ENCODE data around the gene SPNS1. TPM values are rescaled to one million over a fixed set of nuclear protein-coding genes. Genes with fewer than 3 reads are reported as not detected.

The SPNS1 gene
- total RNA-seq, 1 donor from 2014 or later = 33.4 TPM

GRCh38 chr16:29029168-29029994 is 54.8 kb downstream of the SPNS1 start:
- DNase-seq = peak; percentile 80

- no peak for DNase-seq
Observed at GRCh38 chr16:29030086-29030840, 55.7 kb downstream of the SPNS1 start.

Other genes starting within 250 kb of the SPNS1 start
- 1.9 and 4.9 TPM in 2 replicates for gene NPIPB9, start 223.0 kb upstream of the SPNS1 start, total RNA-seq
- 33.5 and 74.3 TPM in 2 replicates for gene ATXN2L, start 151.8 kb upstream of the SPNS1 start, total RNA-seq
- gene TUFM, start 128.4 kb upstream of the SPNS1 start, total RNA-seq = 127 and 181 TPM in 2 replicates
- gene SH2B1, start 110.9 kb upstream of the SPNS1 start, total RNA-seq = 9.4 and 13.0 TPM in 2 replicates
- gene ATP2A1, start 96.3 kb upstream of the SPNS1 start, total RNA-seq = not detected in 2 replicates
- 61.1 and 74.8 TPM in 2 replicates for gene RABEP2, start 49.5 kb upstream of the SPNS1 start, total RNA-seq
- not detected in 2 replicates for gene CD19, start 42.8 kb upstream of the SPNS1 start, total RNA-seq
- 26.8 and 30.0 TPM in 2 replicates for gene NFATC2IP, start 23.8 kb upstream of the SPNS1 start, total RNA-seq
- 0.68 and 1.2 TPM in 2 replicates for gene LAT, start 10.3 kb downstream of the SPNS1 start, total RNA-seq